HCEC 1CT (cell line): ENCODE measurements around the gene HTR7.
A peak's percentile ranks its signal among the peaks of the same experiment; 100 is the strongest.
"Not testable (repeated sequence)": the region's sequence is repeated elsewhere in the genome, so short reads cannot be mapped to it uniquely, and the experiment has no call there.

ENCODE experiments used
- DNase-seq: peaks from one replicate; pipeline ENCODE4 v3.0.0-alpha.2; 2017

HTR7 gene

DNA sequence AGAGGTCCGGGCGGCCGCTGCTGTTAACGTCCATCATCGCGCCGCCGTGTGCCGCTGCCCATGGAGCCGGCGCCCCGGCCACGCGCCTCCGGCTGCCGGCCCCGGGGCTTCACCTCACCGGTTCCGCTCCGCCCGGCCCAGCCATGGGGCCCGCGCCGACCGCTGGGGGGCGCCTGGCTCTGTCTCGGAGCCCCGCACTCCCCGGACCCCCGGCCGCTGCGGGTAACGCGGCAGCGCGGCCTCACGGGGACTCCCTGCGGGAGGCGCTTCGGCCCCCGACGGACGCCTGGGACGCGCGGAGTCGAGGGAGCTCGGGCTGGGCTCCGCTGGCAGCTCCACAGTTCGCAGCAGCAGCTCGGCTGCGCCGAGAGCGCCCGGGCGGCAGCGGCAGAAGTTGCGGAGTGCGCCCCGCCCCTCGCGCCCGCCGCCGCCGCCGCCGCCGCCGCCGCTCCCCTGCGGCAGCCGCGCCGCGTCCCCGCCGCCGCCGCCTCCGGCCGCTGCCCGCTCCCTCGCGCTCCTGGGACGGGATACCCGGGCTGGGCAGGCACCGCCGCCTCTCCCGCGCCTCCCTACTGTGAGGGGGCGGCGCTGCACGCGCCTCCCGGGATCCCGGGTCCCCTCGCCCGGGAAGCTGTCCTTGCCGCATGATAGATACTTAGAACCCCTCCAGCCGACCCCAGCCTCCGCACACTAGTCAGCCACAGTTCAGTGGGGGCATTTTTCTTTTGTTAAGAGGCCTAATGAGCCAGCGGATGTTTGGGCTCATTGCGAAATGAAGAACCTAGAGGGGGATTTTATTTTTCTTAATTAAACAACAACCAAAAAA, at the start of gene HTR7:
TSS of gene HTR7 (minus strand) at position 405 of the 826 bp plus-strand sequence. CDS start at position 37, 368 bp downstream.
- DNase-seq: peak; percentile 58

DNA sequence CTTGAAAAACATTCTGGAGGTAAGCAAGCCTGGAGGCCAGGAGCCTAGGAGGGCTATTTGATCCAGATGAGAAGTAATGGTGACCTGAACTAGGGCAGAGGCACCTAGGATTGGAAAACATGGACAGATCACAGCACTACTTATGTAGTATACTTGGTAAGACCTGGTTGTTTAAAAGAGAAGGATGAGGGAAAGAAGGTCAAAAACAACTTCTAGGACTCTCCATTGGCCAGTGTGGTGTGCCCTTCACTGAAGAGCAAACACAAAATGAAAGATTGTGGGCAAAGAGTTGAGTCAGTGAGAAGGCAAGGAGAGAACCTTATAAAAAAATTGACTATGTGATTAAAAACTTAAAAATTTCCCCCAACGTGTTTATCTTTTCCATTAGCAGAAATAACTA, 48.8 kb upstream of the HTR7 start:
- no peak for DNase-seq

DNA sequence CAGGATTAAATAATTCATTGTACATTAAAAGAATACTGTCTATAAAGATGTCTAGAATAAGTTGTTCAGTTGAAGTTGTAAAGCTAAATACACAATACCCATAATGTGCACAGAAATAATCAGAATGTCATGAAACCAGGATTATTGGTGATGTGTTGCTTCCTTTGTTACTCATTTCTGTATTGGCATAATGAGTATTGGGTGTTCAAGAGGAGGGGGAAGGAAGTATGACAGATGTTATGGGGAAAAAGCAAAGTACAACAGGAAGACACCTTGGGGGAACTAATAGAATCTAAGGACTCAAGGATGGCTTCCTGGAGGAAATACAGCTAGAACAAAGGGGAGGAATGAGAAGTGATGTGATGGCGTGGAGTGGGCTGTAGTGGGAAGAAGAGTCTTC, 48.1 kb upstream of the HTR7 start:
- DNase-seq: no peak

DNA sequence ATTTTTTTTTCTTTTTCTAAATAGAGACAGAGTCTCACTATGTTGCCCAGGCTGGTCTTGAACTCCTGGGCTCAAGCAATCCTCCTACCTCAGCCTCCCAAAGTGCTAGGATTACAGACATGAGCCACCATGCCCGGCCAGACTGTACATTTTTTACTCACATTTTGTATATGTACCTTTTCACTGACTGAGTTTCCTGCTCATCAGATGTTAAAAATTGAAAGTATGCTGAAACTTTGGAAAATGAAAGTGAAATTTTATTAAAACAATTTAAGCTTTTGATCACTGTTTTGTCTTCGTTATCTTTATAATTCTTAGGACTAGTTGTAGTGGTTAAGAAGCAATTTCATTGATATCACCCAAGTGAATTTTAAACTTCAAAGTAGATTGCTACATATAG, 39.1 kb upstream of the HTR7 start:
- not testable (repeated sequence) for DNase-seq

DNA sequence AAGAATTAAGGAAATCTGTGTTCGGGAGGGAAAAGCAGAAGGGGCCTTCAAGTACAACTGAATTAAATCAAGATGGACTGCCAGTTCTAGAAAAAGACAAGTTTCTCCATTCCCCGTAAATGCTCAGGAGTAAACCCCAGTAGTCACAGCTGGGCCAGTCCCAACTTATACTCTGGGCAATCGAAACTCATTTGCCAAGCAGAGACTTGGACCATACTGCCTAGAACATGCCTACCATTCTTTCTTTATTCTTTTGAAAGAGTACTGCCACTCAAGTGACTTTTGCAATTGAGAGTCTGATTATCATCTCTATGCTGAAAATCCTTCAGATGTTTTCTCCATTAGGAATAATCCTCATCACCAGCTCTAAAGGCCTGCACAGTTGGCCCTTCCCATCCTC, 35.4 kb upstream of the HTR7 start:
- DNase-seq: no peak

DNA sequence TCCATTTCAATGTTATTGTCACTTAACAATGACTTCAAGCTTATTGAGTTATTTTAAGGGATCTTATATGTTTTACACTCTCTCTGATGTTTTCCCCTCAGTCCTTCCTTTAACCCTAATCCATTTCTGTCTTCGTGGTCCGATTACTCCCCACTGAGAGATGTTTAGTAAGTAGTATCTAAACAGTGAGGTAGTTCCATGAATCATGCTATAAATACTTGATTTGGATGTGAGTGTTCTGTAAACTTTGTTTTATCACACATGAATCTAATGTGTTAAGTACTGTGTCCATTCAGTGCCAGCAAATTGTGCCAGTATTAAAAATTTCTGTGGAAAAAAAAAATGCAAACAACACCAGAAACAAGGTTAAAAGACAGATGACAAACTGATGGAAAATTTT, 32.5 kb upstream of the HTR7 start:
- peak; percentile 45 for DNase-seq

DNA sequence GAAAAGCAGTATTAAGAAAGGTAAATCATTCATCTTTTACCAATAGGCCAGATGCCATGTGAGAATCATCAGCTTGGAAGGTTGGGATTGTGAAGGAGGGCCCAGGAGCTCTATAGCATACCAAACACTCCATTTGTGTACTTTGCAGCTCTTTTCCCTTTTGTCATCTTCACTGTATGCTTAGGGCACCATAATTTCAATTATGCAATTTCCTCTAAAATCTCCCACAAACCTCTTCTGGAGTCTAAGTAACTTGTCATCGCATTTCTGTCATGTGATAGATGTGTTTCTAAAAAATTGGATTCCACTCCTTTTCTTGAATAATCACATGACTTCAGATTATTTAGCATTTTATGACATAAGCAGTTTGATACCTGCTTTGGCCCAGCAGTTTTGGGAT, 31.8 kb upstream of the HTR7 start:
- DNase-seq: peak; percentile 5

DNA sequence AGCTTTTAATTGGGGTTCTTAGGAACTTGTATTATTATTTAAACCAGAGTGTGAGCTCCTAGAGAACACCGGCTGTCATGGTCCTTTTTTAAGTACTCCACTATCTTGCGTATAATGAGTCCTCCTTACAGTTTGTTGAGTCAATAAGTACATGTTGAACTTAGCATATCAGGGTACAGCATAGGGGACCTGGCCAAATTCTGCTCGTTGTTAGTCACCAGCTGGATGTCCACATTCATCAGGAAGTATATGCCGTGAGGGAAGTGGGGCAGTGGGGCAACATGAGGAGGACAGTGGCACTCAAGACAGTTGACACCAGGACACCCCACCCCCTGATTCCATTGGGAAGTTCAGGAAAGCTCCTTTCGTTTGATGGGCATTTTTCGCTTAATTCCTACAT, 30.5 kb upstream of the HTR7 start:
- no peak for DNase-seq

DNA sequence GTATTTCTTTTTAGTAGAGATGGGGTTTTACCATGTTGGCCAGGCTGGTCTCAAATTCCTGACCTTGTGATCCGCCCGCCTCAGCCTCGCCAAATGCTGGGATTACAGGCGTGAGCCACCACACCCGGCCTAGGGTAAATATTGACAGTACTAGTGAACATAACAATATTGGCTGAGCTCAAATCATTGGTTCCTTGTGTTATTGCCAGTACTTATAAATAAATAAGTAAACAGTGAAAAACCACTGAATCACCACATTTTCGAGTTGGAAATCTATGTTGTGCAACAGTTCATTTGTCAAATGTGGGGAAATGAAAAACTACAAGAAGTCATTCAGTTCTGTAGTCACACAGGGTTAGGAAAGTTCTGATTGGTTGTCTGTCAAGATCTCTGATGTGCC, 29.7 kb upstream of the HTR7 start:
- no peak for DNase-seq

DNA sequence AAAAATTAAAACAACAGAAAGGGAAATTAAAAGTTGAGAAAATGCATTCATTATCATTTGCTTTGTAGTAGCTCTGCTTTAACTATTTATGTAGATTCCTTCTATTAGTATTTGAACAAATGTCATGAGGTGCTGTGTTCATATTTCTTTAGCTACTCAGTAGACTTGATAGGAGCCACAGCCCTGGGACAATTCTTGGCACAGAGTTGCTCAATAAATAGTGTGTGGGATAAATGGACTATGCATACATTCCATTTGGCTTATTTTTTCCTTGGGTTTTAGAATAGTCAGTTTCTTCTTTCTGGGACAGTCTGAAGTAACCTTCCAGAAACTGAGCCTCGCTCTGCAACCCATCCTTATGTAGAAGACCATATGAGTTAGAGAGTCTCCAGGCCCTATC, 27.3 kb upstream of the HTR7 start:
- DNase-seq: peak; percentile 74

DNA sequence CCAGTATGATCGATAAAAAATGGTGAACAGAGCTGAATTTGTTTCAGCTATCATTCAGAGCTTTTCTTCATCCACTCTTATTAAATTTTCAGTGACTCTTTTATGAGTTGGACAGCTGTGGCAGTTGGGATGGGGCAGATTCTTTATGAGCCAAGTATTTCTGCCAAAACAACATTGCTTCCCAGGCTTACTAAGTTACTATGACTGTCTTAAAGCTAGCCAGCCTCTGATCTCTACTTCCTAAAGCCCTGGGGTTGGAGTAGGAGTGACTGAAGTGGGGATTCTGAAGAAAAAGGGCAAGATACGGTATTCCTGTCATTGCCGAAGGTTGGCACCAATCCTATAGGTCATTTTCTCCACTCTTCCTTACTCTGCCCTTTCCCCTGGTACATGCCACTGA, 26.6 kb upstream of the HTR7 start:
- DNase-seq: peak; percentile 39

DNA sequence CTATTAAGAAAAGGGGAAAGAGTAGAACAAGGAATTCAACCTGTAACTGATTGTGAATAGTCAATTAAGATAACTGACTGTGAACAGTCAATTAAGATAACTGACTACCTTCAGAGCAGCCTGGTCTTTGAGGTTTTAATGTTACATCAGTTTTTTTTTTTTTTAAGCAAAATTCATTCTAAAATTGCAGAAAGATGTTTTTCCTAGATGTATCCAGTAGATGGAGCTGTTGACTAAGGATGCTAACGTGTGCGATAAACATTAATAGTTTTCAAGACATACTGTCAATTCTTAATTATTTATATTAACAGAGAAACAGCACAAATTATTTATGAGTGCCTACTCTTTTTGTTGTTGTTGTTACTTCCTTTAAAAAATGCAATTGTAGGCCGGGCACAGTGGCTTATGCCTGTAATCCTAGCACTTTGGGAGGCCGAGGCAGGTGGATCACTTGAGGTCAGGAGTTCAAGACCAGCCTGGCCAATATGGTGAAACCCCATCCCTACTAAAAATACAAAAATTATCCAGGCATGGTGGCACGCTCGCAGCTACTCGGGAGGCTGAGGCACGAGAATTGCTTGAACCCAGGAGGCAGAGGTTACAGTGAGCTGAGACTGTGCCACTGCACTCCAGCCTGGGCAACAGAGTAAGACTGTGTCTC, 22.4 kb upstream of the HTR7 start:
- peak; percentile 34 for DNase-seq

DNA sequence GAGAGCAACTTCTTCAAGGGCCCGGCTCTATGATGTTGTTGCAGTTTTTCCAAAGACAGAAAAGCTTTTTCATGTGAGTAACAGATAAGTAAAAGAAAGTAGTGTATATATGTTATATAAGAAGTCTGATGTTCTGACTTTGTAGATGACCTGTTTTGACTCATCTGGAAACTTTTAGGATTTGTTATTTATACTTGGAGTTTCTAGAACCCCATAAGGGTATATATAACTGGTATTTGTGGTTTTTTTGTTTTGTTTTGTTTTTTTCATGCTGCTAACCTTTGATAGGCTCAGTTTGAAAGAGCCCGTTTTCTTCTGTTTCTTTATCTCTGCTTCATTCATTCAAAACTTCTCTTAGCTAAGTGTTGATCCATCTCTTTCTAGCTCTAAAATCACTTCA, 21.2 kb upstream of the HTR7 start:
- no peak for DNase-seq

DNA sequence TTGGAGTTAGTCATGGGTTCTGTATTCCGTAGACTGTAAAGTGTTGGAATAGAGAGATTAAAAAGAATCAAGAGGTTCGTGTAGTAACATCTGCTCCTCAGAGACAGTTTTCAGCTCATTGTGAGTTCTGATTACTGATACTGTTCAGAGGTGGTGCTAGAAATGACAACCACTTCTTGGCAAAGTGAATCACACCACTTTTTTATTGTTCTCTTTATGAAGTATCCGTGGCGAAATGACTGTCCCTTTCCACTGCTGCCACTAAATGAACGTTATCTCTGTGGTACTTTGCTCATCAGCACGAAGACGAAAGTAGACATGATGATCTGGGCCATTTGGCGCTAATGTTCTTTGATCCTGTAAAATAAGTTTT, 14.8 kb upstream of the HTR7 start:
- DNase-seq: no peak

DNA sequence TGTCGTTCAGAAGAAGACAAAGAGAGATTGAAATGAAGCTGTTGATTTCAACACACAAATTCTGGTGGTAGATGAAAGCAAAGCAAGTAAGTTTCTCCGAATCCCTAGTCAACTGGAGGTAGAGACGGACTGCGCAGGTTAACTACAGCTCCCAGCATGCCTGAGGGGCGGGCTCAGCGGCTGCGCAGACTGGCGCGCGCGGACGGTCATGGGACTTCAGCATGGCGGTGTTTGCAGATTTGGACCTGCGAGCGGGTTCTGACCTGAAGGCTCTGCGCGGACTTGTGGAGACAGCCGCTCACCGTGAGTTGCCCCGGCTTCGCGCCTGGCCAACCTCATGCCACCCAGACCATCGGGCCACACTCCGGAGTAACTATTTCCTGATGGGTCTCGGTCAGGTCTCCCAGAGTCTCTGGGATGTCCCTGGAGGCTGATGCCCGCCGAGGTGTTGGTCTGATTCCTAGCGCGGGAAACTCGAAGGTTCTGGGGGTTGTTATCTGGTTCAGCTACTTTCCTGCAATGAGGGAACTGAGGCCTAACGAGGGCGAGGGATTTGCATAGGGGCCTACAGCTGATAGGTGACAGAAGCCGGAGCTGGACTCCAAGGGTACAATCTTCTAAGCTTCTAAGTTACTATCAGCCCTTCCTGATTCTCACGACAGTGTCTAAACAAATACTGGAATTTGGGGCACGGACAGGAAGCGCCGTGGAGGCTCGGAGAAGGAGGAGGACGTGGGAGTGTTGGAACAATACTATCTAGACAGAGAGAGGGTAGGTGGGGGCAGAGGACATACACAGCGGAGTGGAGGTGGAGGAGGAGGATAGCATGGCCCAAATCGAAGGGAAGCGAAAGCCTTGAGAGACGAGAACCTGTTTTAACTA, 14.2 kb upstream of the HTR7 start, which contains the start of gene RPP30:
TSS of gene RPP30 (plus strand) at position 209 of the 882 bp plus-strand sequence. CDS start at position 222, 13 bp downstream.
- peak; percentile 86 for DNase-seq

DNA sequence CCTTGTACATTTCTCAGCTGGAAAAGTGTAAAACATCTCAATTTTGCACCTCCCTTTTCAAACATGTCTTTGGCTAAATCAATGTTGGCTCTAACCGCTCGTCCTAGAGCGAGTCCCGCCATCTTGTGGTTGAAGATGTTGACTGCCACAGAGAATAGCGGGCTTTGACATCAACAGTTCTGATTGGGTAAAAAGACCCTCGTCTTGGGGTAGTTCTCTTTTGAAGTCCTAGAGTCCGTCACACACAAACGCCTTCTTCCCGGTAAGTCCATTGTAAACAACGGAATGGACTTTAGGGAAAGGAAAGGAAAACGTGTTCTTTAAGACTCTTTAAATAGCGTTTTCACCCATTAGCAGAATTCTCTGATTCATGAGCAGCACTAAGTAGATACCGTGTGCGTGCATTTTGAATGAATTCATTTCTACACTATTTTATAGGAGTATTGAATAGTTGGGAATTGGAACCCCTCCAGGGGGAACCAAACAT, 13.5 kb upstream of the HTR7 start:
- peak; percentile 69 for DNase-seq

DNA sequence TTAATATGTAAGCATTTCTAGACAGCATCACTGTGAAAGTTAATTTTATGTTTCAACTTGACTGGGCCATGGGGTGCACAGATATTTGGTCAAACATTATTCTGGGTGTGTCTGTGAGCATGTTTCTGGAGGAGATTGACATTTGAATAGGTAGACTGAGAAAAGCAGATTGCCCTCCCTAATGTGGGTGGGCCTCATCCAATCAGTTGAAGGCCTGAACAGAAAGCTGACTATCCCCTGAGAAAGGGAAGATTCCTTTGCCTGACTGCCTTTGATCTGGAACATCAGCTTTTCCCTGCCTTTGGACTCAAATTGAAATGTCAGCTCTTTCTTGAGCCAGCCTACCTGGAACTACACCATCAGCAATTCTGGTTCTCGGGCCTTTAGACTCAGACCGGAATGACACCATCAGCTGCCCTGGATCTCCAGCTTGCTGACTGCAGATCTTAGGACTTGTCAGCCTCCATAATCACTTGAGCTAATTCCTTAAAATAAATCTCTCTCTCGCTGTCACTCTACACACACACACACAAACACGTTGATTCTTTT, 8.3 kb upstream of the HTR7 start:
- no peak for DNase-seq

DNA sequence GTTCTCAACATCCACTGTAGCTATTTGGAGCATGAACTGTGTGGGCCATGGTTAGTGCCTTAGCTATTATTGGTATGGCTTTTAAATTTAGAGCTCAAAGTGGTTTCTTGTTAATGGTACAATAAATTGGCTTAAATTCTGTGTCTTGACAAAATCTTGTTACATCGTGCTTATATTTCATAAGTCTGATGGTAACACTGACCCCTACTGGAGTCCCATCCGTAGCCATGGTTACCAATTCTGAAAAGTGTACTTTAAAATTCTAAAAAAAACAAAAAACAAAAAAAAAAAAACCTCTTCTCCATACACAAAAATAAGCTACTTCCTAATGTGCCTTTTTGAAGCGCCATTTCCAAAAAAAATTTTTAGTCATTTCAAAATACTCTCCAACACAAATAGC, 7.6 kb upstream of the HTR7 start:
- peak; percentile 43 for DNase-seq

DNA sequence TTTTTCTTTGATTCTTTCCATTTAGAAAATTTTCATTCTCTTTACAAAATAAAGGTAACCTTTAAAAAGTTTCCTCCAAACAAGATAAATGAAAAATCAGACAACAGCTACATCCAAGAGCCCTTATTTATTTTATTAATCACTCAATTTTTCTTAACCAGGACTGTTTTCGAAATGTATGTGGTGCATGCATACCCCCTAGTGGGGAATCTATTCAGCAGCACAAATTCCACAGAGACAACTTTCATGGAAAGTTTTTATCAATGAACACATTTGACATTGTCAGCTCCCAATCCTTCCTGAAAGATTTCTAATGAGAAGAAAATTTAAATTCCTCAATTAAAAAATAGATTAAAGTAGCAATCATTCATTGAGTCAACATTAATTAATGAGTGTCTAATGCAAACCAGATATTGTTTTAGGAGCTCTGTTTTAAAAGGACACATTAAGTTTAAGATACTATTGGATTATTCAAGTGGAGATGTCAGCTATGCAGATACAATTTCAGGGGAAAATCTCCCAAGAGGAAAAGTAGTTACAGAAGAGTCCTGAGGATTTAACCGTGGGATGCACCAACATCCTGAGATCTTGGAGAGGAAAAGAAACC, 5.2 kb upstream of the HTR7 start:
- peak; percentile 58 for DNase-seq

DNA sequence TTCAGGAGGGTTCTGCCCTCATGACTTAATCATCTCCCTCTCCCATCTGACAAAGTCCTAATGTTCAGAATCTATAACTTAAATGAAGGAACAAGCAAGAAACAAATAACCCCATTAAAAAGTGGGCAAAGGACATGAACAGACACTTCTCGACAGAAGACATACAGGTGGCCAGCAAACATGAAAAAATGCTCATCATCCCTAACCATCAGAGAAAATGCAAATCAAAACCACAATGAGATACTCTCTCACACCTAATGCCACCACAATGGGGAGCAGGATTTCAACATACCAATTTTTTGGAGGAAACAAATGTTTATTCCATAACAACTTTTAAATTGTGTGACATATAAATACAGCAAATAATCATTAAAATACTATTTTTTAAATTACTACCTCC, 3.0 kb upstream of the HTR7 start:
- no peak for DNase-seq

DNA sequence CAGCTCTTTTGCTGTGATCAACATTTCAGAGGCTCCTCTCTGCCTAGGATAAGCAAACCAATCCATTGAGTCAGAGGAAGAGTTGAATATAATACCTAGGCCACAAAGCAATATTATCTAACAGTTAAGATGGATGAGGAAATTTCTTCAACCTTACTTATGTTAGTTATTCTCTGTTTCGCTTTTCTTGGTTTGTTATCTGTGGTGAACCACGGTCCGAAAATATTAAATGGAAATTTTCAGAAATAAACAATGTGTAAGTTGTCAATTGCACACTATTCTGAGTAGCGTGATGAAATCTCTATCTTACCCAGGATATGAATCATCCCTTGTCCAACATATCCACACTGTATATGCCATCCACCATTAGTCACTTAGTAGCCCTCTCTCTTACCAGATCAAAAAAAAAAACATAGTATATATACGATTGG, 1.5 kb upstream of the HTR7 start:
- DNase-seq: peak; percentile 87

DNA sequence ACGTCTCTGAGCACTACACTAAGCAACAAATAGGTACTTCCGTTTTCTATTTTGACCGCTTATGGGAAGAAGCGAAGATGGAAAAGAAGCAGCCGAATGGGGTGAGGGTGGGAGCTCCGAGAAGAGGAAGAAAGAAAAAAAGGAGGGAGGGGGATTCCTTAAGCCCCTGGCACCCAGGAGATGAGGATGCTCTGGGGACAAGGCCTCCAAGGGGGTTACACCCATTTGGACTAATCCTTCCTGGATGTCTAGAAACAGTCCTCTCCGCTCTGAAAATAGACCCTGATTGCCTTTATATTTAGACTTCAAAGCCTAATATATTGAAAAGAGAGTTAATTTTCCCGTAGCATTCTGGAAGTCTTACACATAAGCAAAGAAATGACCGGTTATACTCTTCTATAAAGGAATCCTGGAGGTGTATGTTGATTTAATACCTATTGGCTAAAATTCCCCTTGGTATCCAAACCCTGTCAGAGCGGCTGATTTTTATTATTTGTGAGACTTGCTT, 676 bp upstream of the HTR7 start:
- DNase-seq: no peak
